Peyer's patch (tissue), 4 donors: Measurements from ENCODE around the gene MBTD1.

Source experiments
- POLR2A ChIP-seq, 2 donors: fragments of 450-650 bp; IDR thresholded peaks; one replicate each; pipeline ENCODE4 v1.5.1; 2017; ENCODE audit warnings: antibody characterized with exemption in 2 of 2, mild to moderate bottlenecking in 2 of 2, moderate library complexity in 2 of 2
- TF ChIP-seq, protein P1 (sequence below), 6 experiments: fragments of 450-650 bp in 4 of 6; fragments of 200-600 bp in 2 of 6; sonication (generic) in 1 of 6; IDR thresholded peaks; one replicate each; pipeline ENCODE4 v1.5.1; 2017 to 2019; ENCODE audit warnings: antibody characterized with exemption in 6 of 6, mild to moderate bottlenecking in 3 of 6, moderate library complexity in 1 of 6

DNA sequence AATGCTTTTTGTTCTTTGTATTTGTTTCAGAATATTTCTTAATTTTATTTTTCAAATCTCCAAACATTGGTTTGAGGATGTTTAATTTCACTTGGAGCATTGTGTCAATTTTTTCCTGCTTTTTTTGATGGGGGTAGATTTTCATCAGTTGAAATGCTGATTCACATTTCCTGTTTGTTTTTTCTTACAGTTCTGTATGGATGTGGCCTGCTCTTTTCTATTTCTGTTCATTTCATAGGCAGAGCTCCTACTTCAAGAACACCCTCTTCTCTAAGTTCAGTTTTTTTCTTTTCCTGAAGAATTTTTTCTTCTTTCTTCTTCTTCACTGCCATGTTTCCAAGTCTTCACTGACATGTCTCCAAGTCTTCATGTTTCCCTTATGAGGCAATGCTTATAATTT is 8.8 kb downstream of the MBTD1 start:
- TF ChIP-seq, protein P1, sequence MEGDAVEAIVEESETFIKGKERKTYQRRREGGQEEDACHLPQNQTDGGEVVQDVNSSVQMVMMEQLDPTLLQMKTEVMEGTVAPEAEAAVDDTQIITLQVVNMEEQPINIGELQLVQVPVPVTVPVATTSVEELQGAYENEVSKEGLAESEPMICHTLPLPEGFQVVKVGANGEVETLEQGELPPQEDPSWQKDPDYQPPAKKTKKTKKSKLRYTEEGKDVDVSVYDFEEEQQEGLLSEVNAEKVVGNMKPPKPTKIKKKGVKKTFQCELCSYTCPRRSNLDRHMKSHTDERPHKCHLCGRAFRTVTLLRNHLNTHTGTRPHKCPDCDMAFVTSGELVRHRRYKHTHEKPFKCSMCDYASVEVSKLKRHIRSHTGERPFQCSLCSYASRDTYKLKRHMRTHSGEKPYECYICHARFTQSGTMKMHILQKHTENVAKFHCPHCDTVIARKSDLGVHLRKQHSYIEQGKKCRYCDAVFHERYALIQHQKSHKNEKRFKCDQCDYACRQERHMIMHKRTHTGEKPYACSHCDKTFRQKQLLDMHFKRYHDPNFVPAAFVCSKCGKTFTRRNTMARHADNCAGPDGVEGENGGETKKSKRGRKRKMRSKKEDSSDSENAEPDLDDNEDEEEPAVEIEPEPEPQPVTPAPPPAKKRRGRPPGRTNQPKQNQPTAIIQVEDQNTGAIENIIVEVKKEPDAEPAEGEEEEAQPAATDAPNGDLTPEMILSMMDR (IDR thresholded peaks at IDR 0.05), result no peak
- no peak for TF ChIP-seq POLR2A (IDR thresholded peaks at IDR 0.05)
